Stomach (tissue), 9 donors: ENCODE data around the gene TSPAN19. TPM values are rescaled to one million over a fixed set of nuclear protein-coding genes. Genes with fewer than 3 reads are reported as not detected.
"Not testable (repeated sequence)": the region's sequence is repeated elsewhere in the genome, so short reads cannot be mapped to it uniquely, and the experiment has no call there.

Source experiments
- DNase-seq, 2 donors: peaks; one replicate each; pipeline versions ENCODE4 v3.0.0 to v3.0.0-alpha.2; 2013 to 2019
- H3K27ac ChIP-seq, 5 donors: fragments of 200-600 bp in 4 of 5; sonication (generic) in 4 of 5; one replicate each; pipeline ENCODE4 v1.5.1; 2013 to 2019; ENCODE audit warnings: mild to moderate bottlenecking in 1 of 5, moderate library complexity in 1 of 5
- H3K27me3 ChIP-seq, 3 donors: fragments of 200-600 bp; sonication (generic); one replicate each; pipeline ENCODE4 v1.5.1; 2017 to 2019; ENCODE audit warnings: mixed run types in 1 of 3
- H3K36me3 ChIP-seq, 4 donors: fragments of 200-600 bp; sonication (generic); 1 replicate in 3 of 4; 2 replicates in 1 of 4; pipeline ENCODE4 v1.5.1; 2016 to 2019
- H3K4me1 ChIP-seq, 4 donors: fragments of 200-600 bp; sonication (generic); one replicate each; pipeline ENCODE4 v1.5.1; 2016 to 2019
- H3K4me3 ChIP-seq, 4 donors: fragments of 200-600 bp; sonication (generic) in 3 of 4; one replicate each; pipeline ENCODE4 v1.5.1; 2016 to 2019; ENCODE audit warnings: mild to moderate bottlenecking in 1 of 4
- H3K9me3 ChIP-seq, 4 donors: fragments of 200-600 bp; sonication (generic); one replicate each; pipeline ENCODE4 v1.5.1; 2016 to 2019
- EP300 ChIP-seq: sonication (generic); formaldehyde crosslinking; IDR thresholded peaks from one replicate; pipeline ENCODE4 v1.6.1; 2017; ENCODE audit warnings: antibody characterized with exemption
- POLR2A ChIP-seq, 4 donors: fragments of 450-650 bp; IDR thresholded peaks; one replicate each; pipeline ENCODE4 v1.6.1; 2016; ENCODE audit warnings: antibody characterized with exemption in 4 of 4, control low read depth in 2 of 4, mild to moderate bottlenecking in 1 of 4, moderate library complexity in 1 of 4
- POLR2AphosphoS5 ChIP-seq, 3 donors: sonication (generic); formaldehyde crosslinking; IDR thresholded peaks; one replicate each; pipeline ENCODE4 v1.6.1; 2016; ENCODE audit warnings: antibody characterized with exemption in 3 of 3
- WGBS, 5 donors: extraction: QIAGEN DNeasy Blood & Tissue Kit in 3 of 5; methylation state at CpG; one replicate each; pipeline versions ENCODE4 v1.1.5 to v1.1.7; 2013 to 2018; 5-methylcytosine and 5-hydroxymethylcytosine counted together
- intact Hi-C: fragments of 100-400 bp; cut with DNase I; formaldehyde crosslinking; loops from one replicate; pipeline ENCODE4 v1.15.1; 2023; ENCODE audit warnings: low total_unique reads
- polyA plus RNA-seq, 3 donors: library from polyadenylated mRNA; stranded (reverse); fragments of 200-250 nt; gene quantifications; one replicate each; pipeline ENCODE4 v1.2.3, GENCODE V29; 2013
- total RNA-seq, 5 donors: library from RNA; depleted of rRNA; stranded (reverse); fragments of >200 nt; gene quantifications; one replicate each; pipeline versions ENCODE4 v1.1.0 to v1.2.3, GENCODE V29; 2014 to 2016
- TF ChIP-seq, protein P1 (sequence below), 7 experiments: fragments of 450-650 bp in 4 of 7; fragments of 200-600 bp in 3 of 7; sonication (generic) in 3 of 7; IDR thresholded peaks; one replicate each; pipeline ENCODE4 v1.5.1; 2016 to 2019; ENCODE audit warnings: antibody characterized with exemption in 7 of 7, control low read depth in 2 of 7, mild to moderate bottlenecking in 1 of 7
- donor health status: healthy with polysubstance abuse.
- donor health status: Bipolar disorder and iron deficiency.
- donor health status: healthy.

Gene TSPAN19
- total and polyA plus RNA-seq, 8 donors = 12.3 TPM; not detected in 7

DNA sequence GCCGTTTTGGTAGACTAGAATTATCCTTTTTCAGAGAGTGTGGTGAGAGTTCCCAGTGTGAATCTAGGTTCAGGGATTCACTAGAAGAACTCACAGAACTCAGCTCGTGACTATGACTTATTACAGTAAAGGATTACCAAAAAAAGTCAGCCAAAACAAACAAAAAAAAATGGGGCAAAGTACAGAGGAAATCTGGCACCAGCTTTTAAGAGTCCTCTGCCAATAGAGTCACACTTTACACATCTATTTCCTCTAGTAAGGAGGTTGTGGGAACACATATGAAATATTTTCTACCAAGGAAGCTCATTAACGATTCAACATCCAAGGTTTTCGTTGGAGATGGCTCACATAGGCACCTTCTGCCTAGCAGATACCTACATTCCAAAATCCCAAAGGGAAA is 28.2 kb downstream of the TSPAN19 start:
- H3K4me3 ChIP-seq = no peak overlapping the region
- no peak for DNase-seq
- intact Hi-C loops = no loop called here
- no peaks in the 10 kb centered on the region for H3K9me3 ChIP-seq
- WGBS, 5 donors = 23 to 46% (median 40%) methylated on average over 4 of the region's 4 CpGs
- H3K27me3 ChIP-seq = no peaks in the 10 kb centered on the region
- H3K27ac ChIP-seq = no peak overlapping the region
- no peaks in the 10 kb centered on the region for H3K36me3 ChIP-seq
- TF ChIP-seq POLR2A (IDR thresholded peaks at IDR 0.05) (no peak), EP300 (no peak), POLR2AphosphoS5 (IDR thresholded peaks at IDR 0.05) (no peak)
- TF ChIP-seq, protein P1, sequence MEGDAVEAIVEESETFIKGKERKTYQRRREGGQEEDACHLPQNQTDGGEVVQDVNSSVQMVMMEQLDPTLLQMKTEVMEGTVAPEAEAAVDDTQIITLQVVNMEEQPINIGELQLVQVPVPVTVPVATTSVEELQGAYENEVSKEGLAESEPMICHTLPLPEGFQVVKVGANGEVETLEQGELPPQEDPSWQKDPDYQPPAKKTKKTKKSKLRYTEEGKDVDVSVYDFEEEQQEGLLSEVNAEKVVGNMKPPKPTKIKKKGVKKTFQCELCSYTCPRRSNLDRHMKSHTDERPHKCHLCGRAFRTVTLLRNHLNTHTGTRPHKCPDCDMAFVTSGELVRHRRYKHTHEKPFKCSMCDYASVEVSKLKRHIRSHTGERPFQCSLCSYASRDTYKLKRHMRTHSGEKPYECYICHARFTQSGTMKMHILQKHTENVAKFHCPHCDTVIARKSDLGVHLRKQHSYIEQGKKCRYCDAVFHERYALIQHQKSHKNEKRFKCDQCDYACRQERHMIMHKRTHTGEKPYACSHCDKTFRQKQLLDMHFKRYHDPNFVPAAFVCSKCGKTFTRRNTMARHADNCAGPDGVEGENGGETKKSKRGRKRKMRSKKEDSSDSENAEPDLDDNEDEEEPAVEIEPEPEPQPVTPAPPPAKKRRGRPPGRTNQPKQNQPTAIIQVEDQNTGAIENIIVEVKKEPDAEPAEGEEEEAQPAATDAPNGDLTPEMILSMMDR (IDR thresholded peaks at IDR 0.05) = no peak
- no peaks in the 10 kb centered on the region for H3K4me1 ChIP-seq

DNA sequence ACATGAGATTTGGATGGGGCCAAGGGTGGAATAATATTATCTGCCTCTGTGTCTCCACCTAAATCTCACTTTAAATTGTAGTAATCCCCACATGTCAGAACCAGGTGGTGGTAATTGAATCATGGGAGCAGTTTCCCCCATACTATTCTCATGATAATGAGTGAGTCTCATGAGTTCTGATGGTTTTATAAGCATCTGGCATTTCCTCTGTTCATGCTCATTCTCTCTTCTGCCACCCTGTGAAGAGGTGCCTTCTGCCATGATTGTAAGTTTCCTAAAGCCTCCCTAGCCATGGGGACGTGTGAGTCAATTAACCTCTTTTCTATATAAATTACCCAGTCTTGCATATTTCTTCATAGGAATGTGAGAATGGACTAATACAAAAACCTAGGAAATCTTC is 29.9 kb downstream of the TSPAN19 start:
- Histone ChIP-seq H3K4me3 (no peak overlapping the region), H3K27ac (no peak overlapping the region), H3K9me3 (no peaks in the 10 kb centered on the region), H3K36me3 (no peaks in the 10 kb centered on the region), H3K27me3 (no peaks in the 10 kb centered on the region), H3K4me1 (no peaks in the 10 kb centered on the region)
- TF ChIP-seq POLR2A (IDR thresholded peaks at IDR 0.05) = no peak
- TF ChIP-seq, protein P1 (IDR thresholded peaks at IDR 0.05) = no peak
- no peak for TF ChIP-seq POLR2AphosphoS5 (IDR thresholded peaks at IDR 0.05)
- no peak for TF ChIP-seq EP300
- no peak for DNase-seq
- intact Hi-C loops = no loop called here
- 50 to 84% (median 75%) methylated on average over 1 of the region's 1 CpG for WGBS, 5 donors

DNA sequence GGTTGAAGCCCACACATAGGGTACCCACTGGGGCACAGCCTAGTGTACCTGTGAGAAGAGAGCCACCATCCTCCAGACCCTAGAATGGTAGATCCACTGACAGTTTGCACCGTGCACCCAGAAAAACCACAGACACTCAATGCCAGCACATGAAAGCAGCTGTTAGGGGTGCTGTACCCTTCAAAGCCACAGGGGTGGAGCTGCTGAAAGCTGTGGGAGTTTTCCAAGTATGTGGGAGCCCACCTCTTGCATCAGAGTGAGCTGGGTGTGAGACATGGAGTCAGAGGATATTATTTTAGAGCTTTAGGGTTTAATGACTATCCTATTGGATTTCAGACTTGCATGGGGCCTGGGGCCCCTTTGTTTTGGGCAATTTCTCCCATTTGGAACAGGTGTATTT is 30.5 kb downstream of the TSPAN19 start:
- Histone ChIP-seq H3K27ac (no peak overlapping the region), H3K9me3 (no peaks in the 10 kb centered on the region), H3K27me3 (no peaks in the 10 kb centered on the region), H3K4me1 (no peaks in the 10 kb centered on the region), H3K36me3 (no peaks in the 10 kb centered on the region), H3K4me3 (no peak overlapping the region)
- TF ChIP-seq, protein P1 (IDR thresholded peaks at IDR 0.05) = no peak
- TF ChIP-seq EP300 = no peak
- no peak for DNase-seq
- WGBS, 5 donors = 78 to 97% (median 86%) methylated on average over 1 of the region's 1 CpG
- intact Hi-C loops = no loop called here

DNA sequence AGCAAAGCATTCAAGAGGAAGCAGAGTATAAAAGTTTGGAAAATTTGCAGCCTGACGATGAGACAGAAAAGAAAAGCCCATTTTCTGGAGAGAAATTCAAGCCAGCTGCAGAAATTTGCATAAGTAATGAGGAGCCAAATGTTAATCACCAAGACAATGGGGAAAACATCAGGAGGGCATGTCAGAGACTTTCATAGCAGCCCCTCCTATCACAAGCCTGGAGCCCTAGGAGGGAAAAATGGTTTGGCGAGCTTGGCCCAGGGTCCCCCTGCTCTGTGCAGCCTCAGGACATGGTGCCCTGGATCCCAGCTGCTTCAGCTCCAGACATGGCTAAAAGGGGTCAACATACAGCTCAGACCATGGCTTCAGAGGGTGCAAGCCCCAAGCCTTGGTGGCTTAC is 31.0 kb downstream of the TSPAN19 start:
- H3K4me3 ChIP-seq, DNase-seq, H3K4me1 ChIP-seq, H3K36me3 ChIP-seq, intact Hi-C loops, H3K9me3 ChIP-seq, H3K27me3 ChIP-seq, H3K27ac ChIP-seq: not testable (repeated sequence)
- 66 to 75% (median 70%) methylated on average over 2 of the region's 2 CpGs for WGBS, 5 donors

DNA sequence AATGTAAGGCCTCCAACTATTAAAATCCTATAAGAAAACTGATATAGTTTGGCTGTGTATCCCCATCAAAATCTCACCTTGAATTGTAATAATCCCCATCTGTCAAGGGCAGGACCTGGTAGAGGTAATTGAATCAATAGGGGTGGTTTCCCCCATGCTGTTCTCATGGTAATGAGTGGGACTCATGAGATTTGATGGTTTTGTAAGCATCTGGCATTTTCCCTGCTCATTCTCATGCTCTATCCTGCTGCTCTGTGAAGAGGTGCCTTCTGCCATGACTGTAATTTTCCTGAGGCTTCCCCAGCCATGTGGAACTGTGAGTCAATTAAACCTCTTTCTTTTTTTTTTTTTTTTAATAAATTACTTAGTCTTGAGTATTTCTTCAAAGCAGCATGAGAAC is 31.9 kb downstream of the TSPAN19 start:
- Histone ChIP-seq H3K36me3 (no peaks in the 10 kb centered on the region), H3K27me3 (no peaks in the 10 kb centered on the region), H3K4me1 (no peaks in the 10 kb centered on the region), H3K9me3 (no peaks in the 10 kb centered on the region), H3K4me3 (no peak overlapping the region), H3K27ac (no peak overlapping the region)
- intact Hi-C loops = no loop called here
- TF ChIP-seq POLR2A (IDR thresholded peaks at IDR 0.05) (no peak), POLR2AphosphoS5 (IDR thresholded peaks at IDR 0.05) (no peak), EP300 (no peak)
- TF ChIP-seq, protein P1 (IDR thresholded peaks at IDR 0.05) = no peak
- DNase-seq = no peak
